HepG2 (cell line): ENCODE data around the gene MVB12A. TPM values are rescaled to one million over a fixed set of nuclear protein-coding genes. Genes with fewer than 3 reads are reported as not detected.

ENCODE experiments used
- ARID2 ChIP-seq: sonication (generic); formaldehyde crosslinking; IDR thresholded peaks from 2 replicates; pipeline ENCODE4 v1.8.1; 2022; ENCODE audit warnings: mild to moderate bottlenecking, missing genetic modification reagents, borderline replicate concordance
- ATF2 ChIP-seq: sonication (generic); formaldehyde crosslinking; IDR thresholded peaks from 2 replicates; pipeline ENCODE4 v1.4.0; 2020; ENCODE audit warnings: missing genetic modification reagents
- ATF7-NPFF ChIP-seq: sonication (generic); formaldehyde crosslinking; IDR thresholded peaks from 2 replicates; pipeline ENCODE4 v1.8.1; 2023; ENCODE audit warnings: mild to moderate bottlenecking, low read depth, missing genetic modification reagents, moderate library complexity
- DR1 ChIP-seq: sonication (generic); formaldehyde crosslinking; IDR thresholded peaks from 2 replicates; pipeline ENCODE4 v1.8.0; 2021; ENCODE audit warnings: mild to moderate bottlenecking, missing genetic modification reagents, inconsistent platforms
- ELF3 ChIP-seq: IDR thresholded peaks from 2 replicates; pipeline ENCODE4 v1.6.1; 2016; ENCODE audit warnings: missing genetic modification reagents, missing compliant biosample characterization
- FOSL2 ChIP-seq: sonication (generic); formaldehyde crosslinking; IDR thresholded peaks from 2 replicates; pipeline ENCODE4 v1.4.0; 2020; ENCODE audit warnings: missing genetic modification reagents
- FOXO1 ChIP-seq: sonication (generic); formaldehyde crosslinking; IDR thresholded peaks from 2 replicates; pipeline ENCODE4 v1.4.0; 2020; ENCODE audit warnings: missing genetic modification reagents
- MED8 ChIP-seq: sonication (generic); formaldehyde crosslinking; IDR thresholded peaks from 2 replicates; pipeline ENCODE4 v1.8.1; 2023; ENCODE audit warnings: mild to moderate bottlenecking, missing genetic modification reagents; ENCODE audit not compliant: insufficient replicate concordance
- MTERF4 ChIP-seq: sonication (generic); formaldehyde crosslinking; IDR thresholded peaks from 2 replicates; pipeline ENCODE4 v1.8.0; 2023; ENCODE audit warnings: mild to moderate bottlenecking, missing genetic modification reagents
- NFYB ChIP-seq: sonication (generic); formaldehyde crosslinking; IDR thresholded peaks from 2 replicates; pipeline ENCODE4 v1.4.0; 2020; ENCODE audit warnings: missing genetic modification reagents
- POGZ ChIP-seq: sonication (generic); formaldehyde crosslinking; IDR thresholded peaks from 2 replicates; pipeline ENCODE4 v1.4.0; 2020; ENCODE audit warnings: mild to moderate bottlenecking, missing genetic modification reagents
- POLR2AphosphoS5 ChIP-seq: IDR thresholded peaks from 2 replicates; pipeline ENCODE4 v1.6.1; 2012; ENCODE audit warnings: low read depth, low read length
- SALL1 ChIP-seq: sonication (generic); formaldehyde crosslinking; IDR thresholded peaks from 2 replicates; pipeline ENCODE4 v1.8.0; 2022; ENCODE audit warnings: mild to moderate bottlenecking, missing genetic modification reagents
- SSRP1 ChIP-seq: IDR thresholded peaks from 2 replicates; pipeline ENCODE4 v1.6.1; 2016; ENCODE audit warnings: control low read depth
- TOPORS ChIP-seq: sonication (generic); formaldehyde crosslinking; IDR thresholded peaks from 2 replicates; pipeline ENCODE4 v1.8.0; 2023; ENCODE audit warnings: mild to moderate bottlenecking, missing genetic modification reagents
- UBTF ChIP-seq: sonication (generic); formaldehyde crosslinking; IDR thresholded peaks from 2 replicates; pipeline ENCODE4 v1.4.0; 2020; ENCODE audit warnings: mild to moderate bottlenecking, missing genetic modification reagents
- ZBTB20 ChIP-seq: sonication (generic); formaldehyde crosslinking; IDR thresholded peaks from 2 replicates; pipeline ENCODE4 v1.8.1; 2023; ENCODE audit warnings: missing genetic modification reagents, low read depth, mild to moderate bottlenecking, borderline replicate concordance
- ZFAT ChIP-seq: sonication (generic); formaldehyde crosslinking; conservative IDR thresholded peaks from 2 replicates; pipeline ENCODE4 v1.8.1; 2023; ENCODE audit warnings: missing genetic modification reagents, inconsistent platforms
- ZNF772 ChIP-seq: sonication (generic); formaldehyde crosslinking; IDR thresholded peaks from 2 replicates; pipeline ENCODE4 v1.5.0; 2020; ENCODE audit warnings: mild to moderate bottlenecking, missing genetic modification reagents
- ZNF891 ChIP-seq: sonication (generic); formaldehyde crosslinking; IDR thresholded peaks from 2 replicates; pipeline ENCODE4 v1.5.0; 2020; ENCODE audit warnings: mild to moderate bottlenecking, missing genetic modification reagents
- polyA plus RNA-seq, 8 experiments: library from polyadenylated mRNA; depleted of rRNA in 3 of 8; stranded (reverse) in 7 of 8; unstranded in 1 of 8; fragments of >200 nt; fragmentation: Illumina TruSeq in 4 of 8; extraction: Trizol in 4 of 8; gene quantifications; 2 replicates each; pipeline versions ENCODE4 v1.2.1 to v1.2.3, GENCODE V29; 2011 to 2016; ENCODE audit warnings: low read depth in 4 of 8, missing spikeins in 1 of 8, mixed read lengths in 1 of 8; ENCODE audit not compliant: insufficient read depth in 1 of 8
- total RNA-seq, 5 experiments: library from RNA; depleted of rRNA; stranded (reverse); fragments of >200 nt; fragmentation: Illumina TruSeq; extraction: Trizol; gene quantifications; 2 replicates each; pipeline ENCODE4 v1.2.3, GENCODE V29; 2016; ENCODE audit warnings: low read depth in 1 of 5
- TF ChIP-seq, protein P1 (sequence below): sonication (generic); formaldehyde crosslinking; IDR thresholded peaks from 2 replicates; pipeline ENCODE4 v1.9.0; 2021; ENCODE audit warnings: missing genetic modification reagents, borderline replicate concordance

The MVB12A gene
- total and polyA plus RNA-seq, 2 of the 13 experiments (the other 11 are each of a cell fraction or from before 2014, with no cell fraction given), result 35.7 to 36.1 TPM

DNA sequence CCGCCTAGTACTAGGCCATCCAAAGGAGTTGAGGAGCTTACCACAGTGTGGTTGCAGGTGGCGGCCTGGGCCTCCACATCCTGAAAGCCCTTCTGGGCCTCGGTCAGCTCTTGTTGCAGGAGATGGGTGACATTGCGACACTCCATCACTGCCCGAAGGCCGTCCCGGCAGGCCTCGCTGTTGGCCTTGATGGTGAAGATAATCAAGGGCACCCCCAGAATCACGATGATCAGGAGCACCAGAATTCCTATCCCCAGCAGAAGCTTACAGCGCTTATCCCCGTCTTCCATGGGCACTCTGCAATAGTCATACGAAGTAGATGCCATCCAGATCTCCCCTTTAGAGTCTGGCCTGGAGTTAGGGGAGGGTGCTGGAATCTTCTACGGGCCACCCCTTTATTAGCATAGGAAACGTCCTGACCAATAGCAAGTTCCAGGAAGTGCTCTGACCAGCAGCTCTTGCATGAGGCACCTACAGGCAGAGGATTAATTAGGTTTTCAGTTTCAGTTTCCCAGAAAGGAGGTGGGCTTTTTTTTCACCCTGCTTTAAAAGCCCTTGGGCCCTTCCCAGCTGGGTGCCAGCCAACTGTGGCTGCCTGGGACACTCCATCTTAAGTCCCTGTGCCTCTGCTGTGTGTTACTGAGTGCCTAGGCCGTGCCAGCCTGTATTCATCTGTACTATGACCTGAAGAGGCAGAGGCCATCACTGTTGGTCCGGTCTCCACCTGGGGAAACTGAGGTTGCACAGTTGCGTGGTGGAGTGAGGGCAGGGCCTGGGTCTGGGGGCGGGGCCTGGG, 14.4 kb upstream of the MVB12A start, which contains the start of gene BST2 (continued):
- TF ChIP-seq, protein P1, sequence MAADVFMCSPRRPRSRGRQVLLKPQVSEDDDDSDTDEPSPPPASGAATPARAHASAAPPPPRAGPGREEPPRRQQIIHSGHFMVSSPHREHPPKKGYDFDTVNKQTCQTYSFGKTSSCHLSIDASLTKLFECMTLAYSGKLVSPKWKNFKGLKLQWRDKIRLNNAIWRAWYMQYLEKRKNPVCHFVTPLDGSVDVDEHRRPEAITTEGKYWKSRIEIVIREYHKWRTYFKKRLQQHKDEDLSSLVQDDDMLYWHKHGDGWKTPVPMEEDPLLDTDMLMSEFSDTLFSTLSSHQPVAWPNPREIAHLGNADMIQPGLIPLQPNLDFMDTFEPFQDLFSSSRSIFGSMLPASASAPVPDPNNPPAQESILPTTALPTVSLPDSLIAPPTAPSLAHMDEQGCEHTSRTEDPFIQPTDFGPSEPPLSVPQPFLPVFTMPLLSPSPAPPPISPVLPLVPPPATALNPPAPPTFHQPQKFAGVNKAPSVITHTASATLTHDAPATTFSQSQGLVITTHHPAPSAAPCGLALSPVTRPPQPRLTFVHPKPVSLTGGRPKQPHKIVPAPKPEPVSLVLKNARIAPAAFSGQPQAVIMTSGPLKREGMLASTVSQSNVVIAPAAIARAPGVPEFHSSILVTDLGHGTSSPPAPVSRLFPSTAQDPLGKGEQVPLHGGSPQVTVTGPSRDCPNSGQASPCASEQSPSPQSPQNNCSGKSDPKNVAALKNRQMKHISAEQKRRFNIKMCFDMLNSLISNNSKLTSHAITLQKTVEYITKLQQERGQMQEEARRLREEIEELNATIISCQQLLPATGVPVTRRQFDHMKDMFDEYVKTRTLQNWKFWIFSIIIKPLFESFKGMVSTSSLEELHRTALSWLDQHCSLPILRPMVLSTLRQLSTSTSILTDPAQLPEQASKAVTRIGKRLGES (CRISPR knock-in tag), result no peak
- TF ChIP-seq ELF3 (CRISPR knock-in tag) (peak; percentile 44), ZFAT (CRISPR knock-in tag) (no peak), FOXO1 (CRISPR knock-in tag) (0 out of 2 replicates have a peak, but pooled peaks have one; percentile 16), SALL1 (peak; percentile 27; the same call in 1 of the 2 replicates), POGZ (CRISPR knock-in tag) (peak; percentile 55; the same call in 1 of the 2 replicates), ZNF772 (CRISPR knock-in tag) (peak; percentile 46; the same call in 1 of the 2 replicates), TOPORS (no peak), MTERF4 (no peak), ZBTB20 (CRISPR knock-in tag) (0 out of 2 replicates have a peak, but pooled peaks have one; percentile 68), MED8 (CRISPR knock-in tag) (peak; percentile 54), ZNF891 (CRISPR knock-in tag) (peak; percentile 85; the same call in 1 of the 2 replicates), DR1 (CRISPR knock-in tag) (peak; percentile 48; the same call in 1 of the 2 replicates), POLR2AphosphoS5 (peak; percentile 81), ARID2 (CRISPR knock-in tag) (peak; percentile 51; the same call in 1 of the 2 replicates), ATF2 (peak; percentile 67; the same call in 1 of the 2 replicates), NFYB (CRISPR knock-in tag) (peak; percentile 69), UBTF (CRISPR knock-in tag) (peak; percentile 38; the same call in 1 of the 2 replicates), FOSL2 (CRISPR knock-in tag) (peak; percentile 47), ATF7-NPFF (peak; percentile 44; the same call in 1 of the 2 replicates), SSRP1 (CRISPR knock-in tag) (peak; percentile 20; the same call in 1 of the 2 replicates)
